ENCODE results near the gene DIP2C. TPM values are rescaled to one million over a fixed set of nuclear protein-coding genes. Genes with fewer than 3 reads are reported as not detected.
"Not testable (repeated sequence)": the region's sequence is repeated elsewhere in the genome, so short reads cannot be mapped to it uniquely, and the experiment has no call there.

The DIP2C gene
- total RNA-seq, 1 donor from 2014 or later: 24.8 TPM

DNA sequence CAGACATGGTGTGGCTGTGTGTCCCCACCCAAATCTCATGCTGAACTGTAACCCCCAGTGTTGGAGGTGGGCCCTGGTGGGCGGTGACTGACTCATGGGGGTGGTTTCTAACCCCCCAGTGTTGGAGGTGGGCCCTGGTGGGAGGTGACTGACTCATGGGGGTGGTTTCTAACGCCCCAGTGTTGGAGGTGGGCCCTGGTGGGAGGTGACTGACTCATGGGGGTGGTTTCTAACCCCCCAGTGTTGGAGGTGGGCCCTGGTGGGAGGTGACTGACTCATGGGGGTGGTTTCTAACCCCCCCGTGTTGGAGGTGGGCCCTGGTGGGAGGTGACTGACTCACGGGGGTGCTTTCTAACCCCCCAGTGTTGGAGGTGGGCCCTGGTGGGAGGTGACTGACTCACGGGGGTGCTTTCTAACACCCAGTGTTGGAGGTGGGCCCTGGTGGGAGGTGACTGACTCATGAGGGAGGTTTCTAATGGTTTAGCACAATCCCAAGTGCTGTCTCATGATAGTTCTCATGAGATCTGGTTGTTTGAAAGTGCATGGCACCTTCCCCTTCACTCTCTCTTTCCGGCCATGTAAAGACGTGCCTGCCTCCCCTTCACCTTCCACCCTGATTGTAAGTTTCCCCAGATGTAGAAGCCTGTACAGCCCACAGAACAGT, 78.7 kb downstream of the DIP2C start:
- not testable (repeated sequence) for DNase-seq (ENCODE audit: low spot score)

DNA sequence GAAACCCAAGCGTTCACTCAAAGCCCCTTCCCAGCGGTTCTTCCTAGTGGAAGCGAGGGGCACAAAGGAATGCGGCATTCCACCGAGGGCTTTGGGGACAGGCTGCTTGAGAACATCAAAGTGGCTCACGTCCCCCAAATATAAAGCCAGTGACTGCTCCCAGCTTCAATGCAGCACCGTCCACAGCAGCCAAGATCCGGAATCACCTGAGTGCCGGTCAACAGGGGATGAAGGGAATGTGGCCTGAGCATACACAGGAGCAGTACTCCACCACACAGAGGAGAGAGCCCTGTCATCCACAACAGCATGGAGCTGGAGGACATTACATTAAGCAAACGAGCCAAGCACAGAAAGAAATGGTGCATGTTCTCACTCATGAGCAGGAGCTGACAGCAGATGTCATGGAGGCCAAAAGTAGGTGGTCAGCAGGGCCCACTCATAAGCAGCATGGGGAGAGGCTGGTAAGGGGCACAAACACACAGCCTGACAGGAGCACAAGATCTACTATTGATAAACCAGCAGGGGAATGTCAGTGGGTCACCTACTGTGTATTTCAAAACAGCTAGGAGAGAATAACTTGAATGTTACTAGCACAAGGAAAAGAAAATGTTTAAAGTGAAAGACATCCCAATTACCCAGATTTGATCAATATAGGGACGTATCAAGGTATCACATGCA, 79.5 kb downstream of the DIP2C start:
- DNase-seq (ENCODE audit: low spot score): no peak

DNA sequence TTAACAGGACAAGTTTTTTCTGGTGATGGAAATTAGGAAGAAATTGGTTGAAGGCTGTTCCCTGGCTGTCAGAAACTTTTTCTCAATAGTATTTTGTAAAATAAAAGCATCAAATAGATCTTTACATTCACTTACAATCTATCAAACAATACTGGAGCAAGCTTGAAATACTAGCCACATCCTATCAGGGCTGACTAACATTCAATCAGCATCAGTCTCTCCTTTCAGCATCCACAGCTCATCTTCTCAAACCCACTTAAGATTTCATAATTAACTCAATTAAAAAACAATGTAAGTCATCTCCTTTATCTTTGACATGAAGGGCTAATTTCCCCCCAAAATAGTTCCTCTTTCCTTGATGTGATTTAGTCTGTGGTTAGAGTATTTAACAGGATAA, 80.2 kb downstream of the DIP2C start:
- DNase-seq (ENCODE audit: low spot score): no peak

DNA sequence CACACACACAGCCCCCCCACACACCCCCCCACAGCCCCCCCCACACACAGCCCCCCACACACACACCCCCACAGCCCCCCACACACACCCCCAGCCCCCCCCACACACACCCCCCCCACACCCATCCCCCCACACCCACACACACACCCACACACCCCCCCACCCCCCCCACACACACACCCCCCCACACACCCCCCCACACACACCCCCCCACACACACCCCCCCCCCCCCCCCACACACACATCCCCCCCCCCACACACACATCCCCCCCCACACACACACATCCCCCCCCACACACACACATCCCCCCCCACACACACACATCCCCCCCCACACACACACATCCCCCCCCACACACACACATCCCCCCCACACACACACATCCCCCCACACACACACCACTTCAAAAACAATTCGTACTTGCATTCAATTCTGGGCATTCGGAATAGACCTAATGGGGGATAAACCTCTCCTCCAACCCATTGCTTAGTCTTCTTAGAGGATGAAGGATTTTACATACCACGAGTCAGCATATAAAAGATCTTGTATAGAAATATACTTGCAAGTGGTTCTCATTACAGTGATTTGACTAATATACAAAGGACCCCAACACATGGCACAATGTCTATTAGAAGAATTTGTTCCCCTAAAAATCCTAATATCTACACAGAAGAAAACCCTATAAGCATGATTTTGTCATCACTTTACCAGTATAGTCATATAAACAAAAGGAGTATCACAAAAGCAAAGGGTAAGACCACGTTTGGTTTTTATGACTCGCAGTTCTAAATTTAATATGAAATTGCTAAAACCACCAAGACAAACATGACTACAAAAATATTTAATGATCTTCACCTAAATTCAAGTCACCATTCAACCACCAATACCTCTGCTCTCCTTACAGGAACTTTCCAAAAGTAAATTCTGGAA, 80.9 kb downstream of the DIP2C start:
- DNase-seq (ENCODE audit: low spot score): no peak

DNA sequence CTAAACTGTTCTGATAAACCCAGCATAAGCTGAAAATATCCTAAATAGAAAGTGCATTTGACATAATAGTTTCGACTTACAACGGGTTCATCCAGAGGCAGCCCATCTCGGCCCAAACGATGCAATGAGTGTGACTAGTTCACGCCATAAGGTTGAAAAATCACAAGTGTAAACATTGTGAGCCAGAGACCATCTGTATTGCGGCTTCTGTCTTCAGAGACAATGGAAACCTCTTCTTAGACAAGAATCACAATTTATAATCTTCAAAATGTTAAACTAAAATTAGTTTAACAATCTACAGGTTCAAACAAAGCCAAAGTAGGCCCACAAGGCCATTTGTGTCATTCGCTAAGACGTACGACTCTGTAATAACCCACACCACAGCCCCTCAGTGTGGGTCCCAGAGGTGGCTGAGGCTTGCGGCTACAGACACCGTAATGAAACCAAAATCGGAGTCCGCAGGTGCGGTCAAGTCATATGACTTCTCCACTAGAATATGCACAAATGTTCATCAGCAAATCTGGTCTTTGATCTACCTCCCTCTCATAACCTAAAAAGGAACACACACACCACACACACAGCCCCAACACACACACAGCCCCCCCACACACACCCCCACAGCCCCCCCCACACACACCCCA, 81.8 kb downstream of the DIP2C start:
- DNase-seq (ENCODE audit: low spot score): no peak

DNA sequence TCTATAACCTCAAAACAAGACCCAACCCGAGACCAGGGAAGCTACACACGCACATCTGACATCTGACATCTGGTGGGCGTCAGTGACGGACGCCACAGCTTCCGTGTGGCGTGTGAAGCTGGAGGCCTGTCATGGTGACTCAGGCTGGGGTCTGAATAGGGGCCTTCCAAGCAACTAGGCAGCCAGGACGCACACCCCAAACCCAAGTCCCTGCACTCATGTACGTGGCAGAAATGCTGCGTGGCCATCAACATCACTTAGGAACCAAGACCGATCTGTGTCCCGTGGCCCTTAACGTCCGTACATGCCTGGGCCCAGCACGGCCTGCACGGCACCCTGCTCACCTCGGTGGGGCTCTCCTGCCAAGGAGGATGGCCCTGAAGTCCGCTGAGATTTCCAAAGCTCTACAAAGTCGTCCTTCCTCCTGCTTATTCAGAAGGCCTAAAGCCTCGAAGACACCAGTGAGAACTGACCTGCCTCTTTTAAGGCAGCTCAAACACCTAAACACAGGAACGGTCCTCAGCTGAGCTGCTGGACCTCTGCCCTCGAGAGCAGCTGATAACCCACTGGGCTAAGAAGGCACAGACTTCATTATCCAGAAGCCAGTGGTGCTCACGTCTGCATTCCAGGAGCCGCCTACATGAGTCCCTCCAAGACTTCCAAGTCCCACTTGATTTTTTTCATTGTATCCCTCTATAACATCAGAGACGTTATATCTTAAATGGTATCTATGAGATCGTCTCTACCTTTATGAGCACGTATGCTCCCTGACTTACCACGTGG, 82.5 kb downstream of the DIP2C start:
- DNase-seq (ENCODE audit: low spot score): no peak

DNA sequence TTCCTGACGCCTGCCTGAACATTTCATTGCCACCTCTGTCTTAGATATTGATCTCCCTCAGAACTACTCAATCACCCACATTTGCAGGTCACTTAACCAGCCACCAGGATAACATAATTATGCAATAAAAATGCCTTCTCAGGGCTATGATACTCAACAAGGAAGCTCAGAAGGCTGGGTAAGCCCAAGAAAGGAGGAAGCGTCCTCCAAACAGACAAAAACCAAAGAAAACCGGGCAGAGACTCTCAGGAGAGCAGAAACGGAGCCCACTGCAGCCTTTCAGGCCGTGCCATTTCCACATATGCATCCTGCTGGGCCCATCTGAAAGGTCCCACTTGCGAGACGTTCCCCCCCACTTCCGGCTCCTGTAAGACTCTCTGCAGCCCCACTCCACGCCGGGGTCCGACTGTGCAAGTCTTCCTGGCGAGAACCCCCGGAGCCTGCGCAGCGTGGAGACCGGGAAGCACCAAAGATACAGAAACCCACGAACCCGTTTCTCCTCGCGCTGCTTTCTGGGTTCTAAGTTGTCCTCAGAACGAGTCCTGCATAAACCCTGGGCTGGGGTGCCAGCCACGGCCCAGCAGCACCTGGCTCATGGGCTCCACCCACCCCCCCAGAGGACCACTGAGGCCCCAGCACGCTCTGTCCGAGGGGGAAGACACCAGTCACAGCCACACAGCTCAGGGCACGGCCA, 83.7 kb downstream of the DIP2C start:
- no peak for DNase-seq (ENCODE audit: low spot score)

DNA sequence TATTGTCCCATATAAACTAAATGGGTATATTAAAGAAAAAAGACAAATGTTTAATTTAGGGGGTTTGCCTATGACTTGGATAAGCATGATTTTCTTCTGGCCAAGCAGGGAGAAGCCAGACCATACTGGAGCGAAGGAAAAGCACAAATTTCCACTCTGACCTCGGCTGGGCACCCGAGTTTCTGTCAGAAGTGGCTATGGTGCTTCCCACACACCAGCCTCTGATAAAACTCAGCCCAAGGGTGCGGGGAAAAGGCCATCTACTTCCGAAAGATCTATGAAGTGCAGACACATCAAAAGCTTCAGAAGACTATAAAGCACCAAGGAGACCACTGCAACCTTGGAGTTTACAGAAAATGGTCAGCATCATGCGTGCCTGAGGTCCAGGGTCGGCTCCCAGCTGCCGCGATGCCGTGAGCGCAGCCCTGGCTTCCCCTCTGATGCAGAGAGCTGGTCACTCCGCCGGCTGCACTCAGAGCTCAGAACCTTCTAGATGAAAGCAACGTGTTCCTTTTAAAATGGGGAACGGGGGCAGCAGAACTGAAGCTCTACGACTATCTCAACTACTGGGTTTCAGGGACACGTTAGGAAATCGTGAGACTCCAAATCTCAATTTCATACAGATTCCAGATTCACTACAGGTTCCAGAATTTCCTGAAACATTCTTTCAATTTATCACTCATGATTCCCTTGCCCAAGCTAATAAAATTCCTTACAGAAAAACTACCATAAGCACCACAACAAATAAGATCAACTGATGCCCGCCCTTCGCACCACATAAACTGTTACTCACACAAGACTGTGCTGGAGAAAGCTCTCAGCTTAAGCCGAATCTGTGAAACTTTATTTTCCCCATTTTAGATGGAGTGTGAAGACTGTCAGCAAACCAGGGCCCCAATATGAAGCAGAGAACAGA, 84.5 kb downstream of the DIP2C start:
- no peak for DNase-seq (ENCODE audit: low spot score)

DNA sequence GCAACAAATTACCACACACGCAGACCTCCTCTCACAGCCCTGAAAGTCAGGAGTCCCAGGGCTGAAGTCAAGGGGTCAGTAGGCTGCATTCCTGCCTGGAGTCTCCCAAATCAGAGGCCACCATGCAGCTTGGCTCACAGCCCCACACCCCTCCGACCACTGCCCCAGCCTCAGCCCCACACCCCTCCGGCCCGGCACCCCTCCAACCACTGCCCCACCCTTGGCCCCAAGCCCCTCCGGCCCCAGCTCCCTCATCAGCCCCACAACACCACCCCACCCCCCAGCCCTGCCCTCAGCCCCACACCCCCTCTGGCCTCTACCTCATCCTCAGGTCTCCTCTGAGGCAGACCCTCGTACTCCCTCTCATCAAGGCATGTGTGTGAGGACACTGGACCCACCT, 85.7 kb downstream of the DIP2C start:
- DNase-seq (ENCODE audit: low spot score): no peak

DNA sequence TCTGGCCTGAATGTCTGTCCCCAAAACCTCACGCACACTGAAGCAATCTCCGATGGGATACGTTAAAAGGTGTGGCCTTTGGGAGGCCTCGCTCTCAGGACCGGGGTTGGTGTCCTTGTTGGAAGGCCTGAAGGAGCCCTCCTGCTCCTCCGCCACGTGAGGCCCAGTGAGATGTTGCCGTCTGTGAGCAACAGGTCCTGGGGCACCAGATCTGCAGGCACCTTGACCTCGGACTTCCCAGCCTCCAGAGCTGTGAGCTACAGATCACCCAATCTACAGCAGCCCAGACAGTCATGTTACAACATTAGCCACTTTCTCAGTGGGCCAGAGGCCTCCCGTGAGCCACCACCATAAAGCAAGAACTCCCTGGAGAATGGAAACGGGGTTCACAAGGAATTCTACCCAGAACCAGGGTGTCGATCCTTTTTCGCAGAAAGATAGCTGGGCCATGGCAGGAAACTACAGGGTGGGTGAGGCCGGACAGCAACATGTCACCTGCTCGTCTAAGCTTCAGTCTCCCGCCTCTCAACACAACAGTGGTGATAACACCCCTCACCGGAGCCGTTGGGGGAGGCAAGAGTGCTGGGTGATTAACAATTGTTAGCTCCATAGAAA, 87.0 kb downstream of the DIP2C start:
- DNase-seq (ENCODE audit: low spot score): no peak

DNA sequence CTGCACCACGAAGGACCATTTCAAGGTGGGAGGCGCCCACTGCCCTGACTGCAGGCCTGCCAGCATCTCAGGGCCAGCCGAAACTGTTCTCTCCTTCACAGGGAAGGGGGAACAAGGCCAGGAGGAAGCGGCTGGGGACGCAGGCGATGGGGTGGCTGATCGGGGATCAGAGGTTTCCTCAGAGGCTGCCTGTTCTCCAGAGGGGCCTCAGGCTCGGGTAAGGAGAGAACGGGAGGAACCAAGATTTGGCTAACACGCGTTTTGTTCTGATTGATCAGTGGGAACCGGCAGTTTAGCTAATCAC, 87.9 kb downstream of the DIP2C start:
- DNase-seq (ENCODE audit: low spot score): no peak

DNA sequence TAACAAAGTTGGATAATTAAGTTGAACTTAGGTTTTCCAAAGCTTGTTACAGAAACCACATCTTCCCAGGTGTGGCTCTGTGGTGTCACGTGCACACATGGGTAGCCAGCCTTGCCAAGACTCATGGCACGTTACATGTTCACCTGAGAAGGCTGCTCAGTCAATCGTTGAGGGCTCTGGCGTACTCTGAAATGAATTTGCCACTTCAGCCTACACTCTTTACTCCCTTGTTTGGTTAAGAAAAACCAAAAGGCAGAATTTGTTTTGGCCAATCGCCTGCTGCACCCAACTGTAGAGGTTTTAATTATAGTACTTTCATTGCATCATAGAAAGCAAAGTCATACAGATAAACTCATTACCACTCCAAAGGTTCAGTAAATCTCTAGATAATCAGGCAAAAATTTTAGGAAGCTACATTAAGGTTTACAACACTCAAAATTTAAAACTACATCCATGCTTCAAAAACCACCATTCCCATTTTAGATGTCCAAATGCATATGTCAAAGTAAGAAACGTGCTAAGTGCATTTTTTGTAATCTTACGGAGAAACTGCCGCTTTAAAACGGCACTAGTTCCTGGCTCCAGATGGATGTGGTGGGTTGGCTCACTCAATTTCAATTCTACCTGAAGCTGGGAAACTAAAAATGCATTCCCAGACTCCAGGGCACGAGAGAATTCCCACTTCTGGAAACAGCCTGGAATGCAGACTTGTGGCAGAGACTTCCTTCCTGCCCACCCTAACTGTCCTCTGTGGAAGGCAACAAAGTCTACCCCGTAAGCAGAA, 88.4 kb downstream of the DIP2C start:
- no peak for DNase-seq (ENCODE audit: low spot score)

DNA sequence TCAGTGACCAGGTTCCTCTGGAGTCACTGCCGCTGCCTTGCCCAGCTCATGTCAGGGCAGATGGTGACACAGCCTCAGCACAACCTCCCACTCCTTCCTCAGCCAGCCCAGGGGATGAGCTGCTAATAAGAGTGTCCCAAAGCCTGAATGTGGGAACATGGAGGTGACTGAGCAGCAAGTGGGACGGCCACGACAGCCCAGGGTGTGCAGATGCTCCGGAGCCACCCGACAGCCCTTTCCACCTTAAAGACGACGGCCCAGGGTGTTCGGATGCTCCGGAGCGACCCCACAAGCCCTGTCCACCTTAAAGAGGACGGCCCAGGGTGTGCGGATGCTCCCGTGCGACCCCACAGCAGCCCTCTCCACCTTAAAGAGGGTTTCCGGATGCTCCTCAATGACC, 89.2 kb downstream of the DIP2C start:
- DNase-seq (ENCODE audit: low spot score): no peak

DNA sequence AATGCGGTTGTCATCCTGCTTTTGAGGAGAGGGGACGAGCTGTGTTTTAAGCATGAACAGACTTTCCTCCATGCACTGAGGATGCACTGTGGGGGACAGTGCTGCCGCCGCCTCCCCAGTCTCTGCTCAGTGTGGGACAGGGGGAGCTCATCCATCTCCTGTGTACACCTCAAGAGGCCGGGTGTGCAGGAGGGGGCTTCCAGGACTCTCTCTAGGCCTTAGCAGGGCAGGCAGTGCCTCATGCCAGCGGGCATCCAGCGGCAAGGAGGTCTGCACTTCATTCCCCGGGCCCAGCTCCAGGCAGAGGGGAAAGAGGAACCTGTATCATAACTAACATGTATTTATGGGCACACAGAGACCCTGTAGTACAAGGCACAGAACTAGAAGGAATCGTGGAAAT, 89.7 kb downstream of the DIP2C start:
- no peak for DNase-seq (ENCODE audit: low spot score)

DNA sequence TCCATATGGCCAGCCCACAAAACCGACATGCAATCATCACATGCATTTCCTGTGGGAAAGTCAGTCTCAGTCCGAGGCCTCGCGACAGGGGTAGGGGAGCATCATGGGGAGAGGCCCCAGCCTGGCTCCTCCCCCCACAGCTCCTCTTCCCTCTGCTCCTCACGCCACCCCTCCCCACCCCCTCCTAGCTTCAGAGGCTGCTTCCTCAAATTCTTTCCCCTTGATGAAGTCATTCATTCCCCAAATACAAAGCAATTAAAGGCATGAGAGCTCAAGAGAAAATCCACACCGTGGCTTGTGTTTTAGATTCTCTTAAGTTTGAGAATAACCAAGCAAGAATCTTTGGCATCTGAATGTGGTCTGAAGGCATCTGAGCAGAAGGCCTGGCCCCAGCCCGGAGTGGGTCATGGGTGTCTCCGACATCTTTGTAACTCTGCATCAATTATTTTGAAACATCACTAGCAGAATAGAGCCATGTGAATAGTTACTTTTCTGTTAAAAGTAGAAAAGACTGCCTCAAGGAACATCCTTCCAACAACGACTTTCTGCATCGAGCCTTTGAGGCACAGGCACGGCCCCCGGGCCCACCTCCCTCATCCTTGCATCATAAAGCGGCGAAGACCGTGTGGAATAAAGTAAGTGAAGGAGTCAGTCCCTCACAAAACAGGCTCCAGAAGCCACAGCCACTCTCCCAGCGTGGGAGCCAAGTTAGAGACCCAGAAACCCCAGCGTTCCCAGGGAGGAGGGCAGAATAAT, 90.9 kb downstream of the DIP2C start:
- peak; percentile 63 for DNase-seq (ENCODE audit: low spot score)

DNA sequence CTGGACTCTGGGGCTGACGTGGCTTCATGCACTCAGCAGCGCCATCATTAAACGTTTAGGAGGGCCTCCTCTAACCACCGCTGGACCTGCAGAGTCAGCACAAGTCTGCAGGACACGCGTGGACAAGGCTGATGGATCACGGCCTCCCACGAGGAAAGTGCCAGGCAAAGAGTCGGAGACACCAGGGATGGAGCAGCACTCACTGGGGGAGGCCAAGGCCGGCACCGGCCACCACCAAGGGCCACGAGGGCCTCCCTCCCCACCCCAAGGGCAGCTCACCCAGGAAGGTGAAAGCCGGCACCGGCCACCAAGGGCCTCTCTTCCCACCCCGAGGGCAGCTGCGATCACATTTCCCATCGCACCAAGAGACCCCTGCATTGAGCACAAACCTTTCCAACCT, 91.5 kb downstream of the DIP2C start:
- DNase-seq (ENCODE audit: low spot score): no peak

DNA sequence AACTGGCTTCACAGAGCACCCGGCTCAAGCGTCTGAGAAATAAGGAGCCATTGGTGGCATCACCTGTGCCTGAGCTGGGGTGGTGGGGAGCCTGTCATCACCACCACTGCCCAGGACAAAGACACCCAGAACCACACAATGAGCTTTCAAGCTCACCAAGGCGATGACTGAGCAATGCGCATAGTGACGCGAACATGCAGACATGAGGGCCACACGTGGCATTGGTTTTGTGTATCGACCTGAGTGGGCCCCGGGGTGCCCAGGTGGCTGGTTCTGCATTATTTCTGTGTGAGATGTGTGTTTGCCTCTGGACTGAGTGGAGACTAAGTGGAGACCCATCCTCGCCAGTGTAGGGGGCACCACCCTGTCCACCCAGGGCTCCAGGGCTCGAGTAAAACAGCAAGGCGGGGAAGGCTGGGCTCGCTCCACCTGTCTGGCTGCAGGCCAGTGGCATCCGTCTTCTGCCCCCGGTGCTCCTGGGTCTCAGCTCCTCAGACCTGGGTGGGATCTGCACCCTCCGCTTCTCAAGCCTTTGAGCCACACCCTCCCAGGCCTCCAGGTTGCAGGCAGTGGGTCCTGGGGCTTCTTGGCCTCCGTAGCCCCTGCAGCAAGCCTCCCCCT, 92.6 kb downstream of the DIP2C start:
- no peak for DNase-seq (ENCODE audit: low spot score)

All from umbilical cord (tissue), 2 donors.